Sigmoid colon (tissue), 3 donors: ENCODE data around the gene RAG2.

Experiments used
- POLR2A ChIP-seq, 2 donors: fragments of 450-650 bp; IDR thresholded peaks; one replicate each; pipeline ENCODE4 v1.6.1; 2016; ENCODE audit warnings: antibody characterized with exemption in 2 of 2, mild to moderate bottlenecking in 2 of 2, moderate library complexity in 2 of 2
- TF ChIP-seq, protein P1 (sequence below), 4 experiments: fragments of 450-650 bp in 3 of 4; fragments of 200-600 bp in 1 of 4; IDR thresholded peaks; one replicate each; pipeline ENCODE4 v1.5.1; 2016 to 2019; ENCODE audit warnings: antibody characterized with exemption in 4 of 4, mild to moderate bottlenecking in 3 of 4, moderate library complexity in 2 of 4

DNA sequence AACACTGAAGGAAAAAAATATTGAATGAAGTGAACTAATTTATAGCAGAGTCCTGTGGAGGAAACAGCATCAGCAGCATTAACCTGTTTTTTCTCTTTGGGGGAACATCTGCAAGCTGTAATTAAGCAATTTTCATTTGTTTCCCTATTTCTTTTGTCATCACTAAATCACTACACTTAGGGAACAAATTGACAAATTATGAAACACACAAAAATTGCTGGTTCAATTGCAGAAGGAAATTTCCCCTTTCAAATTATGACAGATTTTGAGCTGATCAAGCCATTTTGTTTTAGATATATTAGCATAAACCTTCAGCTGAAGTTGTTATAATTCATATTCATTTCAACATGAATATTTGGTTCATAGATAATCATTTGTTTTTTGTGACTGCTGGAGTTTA is 22.2 kb upstream of the RAG2 start:
- TF ChIP-seq, protein P1, sequence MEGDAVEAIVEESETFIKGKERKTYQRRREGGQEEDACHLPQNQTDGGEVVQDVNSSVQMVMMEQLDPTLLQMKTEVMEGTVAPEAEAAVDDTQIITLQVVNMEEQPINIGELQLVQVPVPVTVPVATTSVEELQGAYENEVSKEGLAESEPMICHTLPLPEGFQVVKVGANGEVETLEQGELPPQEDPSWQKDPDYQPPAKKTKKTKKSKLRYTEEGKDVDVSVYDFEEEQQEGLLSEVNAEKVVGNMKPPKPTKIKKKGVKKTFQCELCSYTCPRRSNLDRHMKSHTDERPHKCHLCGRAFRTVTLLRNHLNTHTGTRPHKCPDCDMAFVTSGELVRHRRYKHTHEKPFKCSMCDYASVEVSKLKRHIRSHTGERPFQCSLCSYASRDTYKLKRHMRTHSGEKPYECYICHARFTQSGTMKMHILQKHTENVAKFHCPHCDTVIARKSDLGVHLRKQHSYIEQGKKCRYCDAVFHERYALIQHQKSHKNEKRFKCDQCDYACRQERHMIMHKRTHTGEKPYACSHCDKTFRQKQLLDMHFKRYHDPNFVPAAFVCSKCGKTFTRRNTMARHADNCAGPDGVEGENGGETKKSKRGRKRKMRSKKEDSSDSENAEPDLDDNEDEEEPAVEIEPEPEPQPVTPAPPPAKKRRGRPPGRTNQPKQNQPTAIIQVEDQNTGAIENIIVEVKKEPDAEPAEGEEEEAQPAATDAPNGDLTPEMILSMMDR (IDR thresholded peaks at IDR 0.05): no peak
- no peak for TF ChIP-seq POLR2A (IDR thresholded peaks at IDR 0.05)
